NCI-H1092 (cell line): ENCODE results near the gene ASCC2.
"Not testable (repeated sequence)": the region's sequence is repeated elsewhere in the genome, so short reads cannot be mapped to it uniquely, and the experiment has no call there.

Experiments used
- DNase-seq: peaks from one replicate; lab custom pipeline; 2025; lab: John Stamatoyannopoulos, UW

ASCC2 gene

GRCh38 chr22:29837741-29838598 lies at the start of gene ASCC2:
TSS of gene ASCC2 (minus strand) at chr22:29838274. CDS start at chr22:29832325, 5,949 bp downstream.
- peak; percentile 99 for DNase-seq

GRCh38 chr22:29887358-29887757 lies 49.3 kb upstream of the ASCC2 start:
- no peak for DNase-seq

GRCh38 chr22:29886596-29886995 lies 48.5 kb upstream of the ASCC2 start:
- DNase-seq: no peak

GRCh38 chr22:29885610-29886009 lies 47.5 kb upstream of the ASCC2 start:
- DNase-seq: no peak

- no peak for DNase-seq
These were observed 45.7 kb upstream of the ASCC2 start for GRCh38 chr22:29883775-29884097.

- DNase-seq: peak; percentile 91
These were observed 45.1 kb upstream of the ASCC2 start, which contains the start of gene MTMR3 for GRCh38 chr22:29883045-29883774. TSS of gene MTMR3 (plus strand) at chr22:29883174. CDS start at chr22:29971060, 87,886 bp downstream.

- no peak for DNase-seq
These were observed 44.6 kb upstream of the ASCC2 start for GRCh38 chr22:29882716-29883044.

GRCh38 chr22:29879753-29880152 lies 41.7 kb upstream of the ASCC2 start:
- no peak for DNase-seq

GRCh38 chr22:29877620-29878019 lies 39.5 kb upstream of the ASCC2 start:
- DNase-seq: no peak

GRCh38 chr22:29873943-29874342 lies 35.9 kb upstream of the ASCC2 start:
- no peak for DNase-seq

GRCh38 chr22:29872989-29873388 lies 34.9 kb upstream of the ASCC2 start:
- DNase-seq: no peak

- no peak for DNase-seq
These were observed 34.2 kb upstream of the ASCC2 start for GRCh38 chr22:29872144-29872893.

- DNase-seq: peak; percentile 19
These were observed 33.6 kb upstream of the ASCC2 start for GRCh38 chr22:29871684-29872083.

GRCh38 chr22:29870574-29870973 lies 32.5 kb upstream of the ASCC2 start:
- no peak for DNase-seq

GRCh38 chr22:29867851-29868250 lies 29.8 kb upstream of the ASCC2 start:
- no peak for DNase-seq

- DNase-seq: no peak
These were observed 29.2 kb upstream of the ASCC2 start for GRCh38 chr22:29867260-29867659.

- DNase-seq: not testable (repeated sequence)
These were observed 27.5 kb upstream of the ASCC2 start for GRCh38 chr22:29865572-29865971.

GRCh38 chr22:29861672-29862297 lies 23.7 kb upstream of the ASCC2 start:
- no peak for DNase-seq

- DNase-seq: no peak
These were observed 22.1 kb upstream of the ASCC2 start for GRCh38 chr22:29860006-29860766.

GRCh38 chr22:29859030-29859429 lies 21.0 kb upstream of the ASCC2 start:
- DNase-seq: not testable (repeated sequence)

GRCh38 chr22:29856496-29856895 lies 18.4 kb upstream of the ASCC2 start:
- no peak for DNase-seq
